DMS153 (cell line): ENCODE results near the gene SLC7A7.
A peak's percentile ranks its signal among the peaks of the same experiment; 100 is the strongest.
"Not testable (repeated sequence)": the region's sequence is repeated elsewhere in the genome, so short reads cannot be mapped to it uniquely, and the experiment has no call there.

Experiments
- DNase-seq: peaks from one replicate; lab custom pipeline; 2025; lab: John Stamatoyannopoulos, UW

The SLC7A7 gene

DNA sequence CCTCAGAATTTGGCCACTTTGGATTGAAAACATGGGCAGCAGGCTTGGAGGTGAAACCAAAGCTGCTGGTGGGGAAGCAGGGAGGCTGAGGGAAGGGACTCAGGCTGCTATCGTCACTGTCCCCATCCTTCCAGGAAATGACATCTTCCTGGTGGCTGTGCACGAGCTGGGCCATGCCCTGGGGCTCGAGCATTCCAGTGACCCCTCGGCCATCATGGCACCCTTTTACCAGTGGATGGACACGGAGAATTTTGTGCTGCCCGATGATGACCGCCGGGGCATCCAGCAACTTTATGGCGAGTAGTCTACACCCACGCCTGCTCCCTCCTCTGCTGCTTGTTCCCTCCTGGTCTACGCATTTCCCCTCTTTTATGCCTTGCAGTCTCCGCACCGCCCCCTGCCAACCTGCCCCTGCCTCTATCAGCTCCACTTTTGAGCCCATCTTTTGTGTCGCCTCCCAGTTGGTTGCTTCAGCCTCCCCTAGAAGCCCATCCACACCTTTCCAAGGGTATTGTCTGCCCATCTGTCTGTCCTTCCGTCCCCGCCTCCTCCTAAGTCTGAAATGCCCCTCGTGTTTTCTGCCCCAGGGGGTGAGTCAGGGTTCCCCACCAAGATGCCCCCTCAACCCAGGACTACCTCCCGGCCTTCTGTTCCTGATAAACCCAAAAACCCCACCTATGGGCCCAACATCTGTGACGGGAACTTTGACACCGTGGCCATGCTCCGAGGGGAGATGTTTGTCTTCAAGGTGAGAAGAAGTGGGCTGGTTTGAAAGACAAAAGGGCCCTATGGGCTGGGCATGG lies 28.1 kb upstream of the SLC7A7 start:
- DNase-seq: no peak

- no peak for DNase-seq
Observed at GRCh38 chr14:22842211-22843122, 27.2 kb upstream of the SLC7A7 start.

GRCh38 chr14:22841769-22842168 lies 26.5 kb upstream of the SLC7A7 start:
- no peak for DNase-seq

GRCh38 chr14:22841311-22841710 lies 26.1 kb upstream of the SLC7A7 start:
- no peak for DNase-seq

DNA sequence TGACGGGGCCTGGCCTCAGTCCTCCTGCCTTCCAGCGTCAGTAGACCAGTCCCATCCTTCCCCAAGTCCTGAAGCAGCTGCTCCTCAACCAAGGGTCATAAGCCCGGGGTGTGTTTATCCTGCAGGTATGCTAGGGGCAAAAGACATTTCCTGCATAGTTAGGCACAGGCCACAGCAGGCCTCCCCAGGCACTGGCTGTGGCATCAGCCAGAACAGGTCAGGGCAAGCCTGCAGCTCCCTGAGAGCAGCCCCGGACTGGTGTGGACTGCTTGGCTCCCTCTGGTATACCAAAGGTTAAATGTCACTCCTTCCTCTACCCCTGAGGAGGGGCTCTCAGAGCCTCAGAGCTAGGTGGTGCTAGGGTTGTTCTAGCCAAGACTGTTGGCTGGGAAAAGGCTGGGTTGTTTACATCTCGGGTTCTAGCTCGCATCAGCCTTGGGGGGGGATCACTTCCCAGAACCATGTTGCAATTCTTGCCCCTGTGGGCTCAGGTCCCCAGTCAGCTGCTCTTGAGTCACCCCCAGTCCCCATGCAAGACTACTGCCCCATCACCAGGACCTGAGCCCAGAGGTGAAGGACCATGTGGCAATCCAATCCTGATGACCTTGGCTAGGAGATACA lies 24.0 kb upstream of the SLC7A7 start:
- no peak for DNase-seq

- no peak for DNase-seq
Observed at GRCh38 chr14:22838631-22839041, 23.4 kb upstream of the SLC7A7 start.

DNA sequence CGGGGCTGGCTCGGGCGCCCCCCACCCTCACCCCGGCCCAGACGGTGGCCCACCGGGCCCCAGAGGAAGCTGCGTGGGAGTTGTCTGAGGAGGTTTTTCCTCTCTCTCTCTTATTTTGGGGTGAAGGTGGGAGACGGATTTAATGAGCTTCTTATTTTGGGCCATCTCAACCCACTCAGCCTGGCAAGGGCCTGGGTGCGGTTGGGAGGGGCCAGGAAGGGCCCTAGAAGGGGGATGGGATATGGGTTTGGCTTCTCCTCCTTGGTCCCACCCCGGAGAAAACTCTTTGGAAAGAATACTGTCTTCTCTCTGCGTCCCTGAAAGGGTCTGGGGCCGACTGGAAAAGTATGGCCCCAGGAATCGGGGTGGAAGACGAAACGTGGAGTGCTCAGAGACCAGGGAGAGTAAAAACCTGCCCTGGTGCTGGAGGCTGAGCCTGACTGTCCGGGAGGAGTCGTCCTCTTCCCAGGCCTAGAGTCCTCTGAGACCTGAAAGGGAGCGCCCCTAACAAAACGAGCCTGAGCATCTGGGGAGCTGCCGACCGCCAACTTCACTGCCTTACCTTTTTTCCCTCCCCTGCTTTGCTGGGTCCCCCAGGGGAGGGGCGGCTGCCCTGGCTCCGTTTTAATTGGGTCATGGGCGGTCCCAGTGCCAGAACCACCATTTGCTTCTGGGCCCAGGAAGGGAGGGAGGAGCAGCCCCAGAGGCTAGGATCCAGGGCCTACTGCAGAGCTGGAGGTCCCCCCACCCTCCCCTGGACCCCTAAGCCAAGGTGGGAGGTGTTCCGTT lies 22.7 kb upstream of the SLC7A7 start:
- no peak for DNase-seq

DNA sequence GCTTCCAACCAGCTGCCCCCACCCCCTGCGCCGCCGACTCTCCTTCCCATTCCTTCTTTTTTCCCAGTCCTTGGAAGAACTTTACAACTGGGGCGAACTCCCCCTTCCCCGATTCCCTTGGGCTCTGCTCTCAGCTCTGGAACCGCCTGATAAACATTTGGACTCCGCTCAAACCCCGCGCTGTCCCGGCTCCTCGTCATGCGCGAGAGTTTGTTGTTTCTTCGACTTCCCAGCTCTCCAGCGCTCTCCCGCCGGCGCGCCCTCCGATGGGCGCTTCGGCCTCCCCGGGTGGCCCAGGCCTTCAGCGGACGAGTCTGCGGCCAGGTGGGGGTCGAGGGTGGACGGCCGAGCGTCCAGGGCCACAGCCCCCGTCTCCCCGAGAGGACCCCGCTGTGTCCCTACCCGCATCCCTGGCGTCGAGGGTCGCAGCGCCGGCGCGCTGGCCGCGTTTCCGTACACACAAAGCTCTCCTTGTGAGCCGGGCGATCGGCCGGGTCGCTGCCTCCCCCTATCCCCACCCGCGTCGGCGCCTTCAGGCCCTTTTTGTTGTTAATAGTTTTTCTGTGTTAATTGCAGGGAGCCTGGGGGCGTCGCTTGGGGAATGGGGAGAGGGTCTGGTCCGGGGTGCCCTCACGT lies 22.0 kb upstream of the SLC7A7 start:
- no peak for DNase-seq

- no peak for DNase-seq
Observed at GRCh38 chr14:22836301-22837113, 21.3 kb upstream of the SLC7A7 start, which contains the start of gene MMP14. TSS of gene MMP14 (plus strand) at chr14:22836585. CDS start at chr14:22836818, 233 bp downstream.

DNA sequence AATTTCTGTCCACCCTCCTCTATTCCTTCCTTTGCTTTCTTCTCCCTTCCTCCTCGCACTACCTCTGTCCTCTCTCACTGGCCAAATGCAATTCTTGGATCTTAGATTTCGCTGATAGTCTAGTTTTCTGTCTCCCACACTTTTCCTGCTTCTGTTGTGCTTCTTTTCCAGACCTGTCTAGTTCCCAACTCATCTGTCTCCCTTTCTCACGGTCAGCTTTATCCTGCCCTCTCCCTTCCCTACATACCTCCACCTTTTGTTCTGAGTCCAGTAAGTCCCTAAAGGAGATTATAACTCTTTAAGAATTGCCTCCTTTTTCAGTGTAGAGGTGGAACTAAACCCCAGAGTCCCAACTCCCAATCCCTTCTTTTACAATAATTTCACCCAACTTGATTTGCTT lies 20.3 kb upstream of the SLC7A7 start:
- no peak for DNase-seq

DNA sequence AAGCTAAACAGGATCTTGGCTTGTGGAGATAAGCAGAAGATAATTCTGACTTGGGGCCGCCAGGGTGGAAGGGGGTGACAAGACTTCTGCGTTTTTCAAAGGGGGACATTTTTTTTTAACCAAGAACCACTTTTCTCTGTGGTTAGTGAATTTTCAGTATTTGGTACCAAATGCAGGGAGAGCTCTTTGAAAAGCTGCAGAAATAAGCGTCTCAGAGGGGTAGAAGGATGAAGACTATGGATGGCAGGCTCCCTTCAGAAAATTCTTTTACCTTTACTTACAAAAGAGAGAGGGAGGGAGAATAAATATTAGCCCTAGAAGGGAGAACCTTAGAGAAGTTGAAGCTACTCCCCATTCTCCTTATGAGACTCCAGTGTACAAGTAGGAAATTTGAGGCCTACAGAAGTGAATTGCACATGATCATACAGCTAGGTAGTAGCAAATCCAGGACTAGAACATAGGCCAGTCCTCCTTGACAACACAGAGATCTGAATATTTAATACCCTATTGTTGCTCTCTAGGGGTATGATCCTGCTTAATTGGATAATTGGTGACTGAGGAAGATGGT lies 15.3 kb upstream of the SLC7A7 start:
- no peak for DNase-seq

DNA sequence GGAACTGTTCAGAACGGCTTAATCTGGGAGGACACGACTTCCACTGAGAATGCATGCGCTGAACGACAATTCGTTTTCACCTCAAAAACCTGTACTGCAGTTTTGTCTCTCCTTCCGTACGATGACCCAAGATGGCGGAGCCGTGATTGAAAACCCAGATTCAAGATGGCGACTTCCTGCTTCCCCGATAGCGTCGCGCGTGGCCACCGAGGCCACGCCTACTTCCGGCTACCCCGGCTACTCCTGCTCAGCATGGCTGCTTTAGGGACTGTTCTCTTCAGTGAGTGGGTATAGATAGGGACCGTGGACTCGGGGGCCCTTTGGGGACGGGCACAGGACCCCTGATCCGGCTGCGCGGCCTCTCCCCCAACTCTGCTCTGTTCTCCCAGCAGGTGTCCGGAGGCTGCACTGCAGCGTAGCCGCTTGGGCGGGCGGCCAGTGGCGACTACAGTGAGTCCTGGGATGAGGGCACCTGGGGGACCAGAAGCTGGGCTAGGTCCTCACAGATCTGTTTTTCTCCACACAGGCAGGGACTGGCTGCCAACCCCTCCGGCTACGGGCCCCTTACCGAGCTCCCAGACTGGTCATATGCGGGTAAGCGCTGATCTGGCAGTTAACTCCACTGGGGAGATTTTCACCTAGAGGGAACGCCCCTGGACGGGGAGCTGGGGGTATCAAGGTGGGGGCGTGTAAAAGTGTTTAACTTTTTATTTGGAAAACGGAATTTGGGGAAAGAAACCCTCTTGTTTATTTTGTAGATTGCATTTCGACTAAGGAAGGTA lies 14.6 kb upstream of the SLC7A7 start, which contains the start of gene MRPL52:
TSS of gene MRPL52 (plus strand) at position 227 of the 782 bp plus-strand sequence. CDS start at position 253, 26 bp downstream.
- DNase-seq: peak; percentile 75

DNA sequence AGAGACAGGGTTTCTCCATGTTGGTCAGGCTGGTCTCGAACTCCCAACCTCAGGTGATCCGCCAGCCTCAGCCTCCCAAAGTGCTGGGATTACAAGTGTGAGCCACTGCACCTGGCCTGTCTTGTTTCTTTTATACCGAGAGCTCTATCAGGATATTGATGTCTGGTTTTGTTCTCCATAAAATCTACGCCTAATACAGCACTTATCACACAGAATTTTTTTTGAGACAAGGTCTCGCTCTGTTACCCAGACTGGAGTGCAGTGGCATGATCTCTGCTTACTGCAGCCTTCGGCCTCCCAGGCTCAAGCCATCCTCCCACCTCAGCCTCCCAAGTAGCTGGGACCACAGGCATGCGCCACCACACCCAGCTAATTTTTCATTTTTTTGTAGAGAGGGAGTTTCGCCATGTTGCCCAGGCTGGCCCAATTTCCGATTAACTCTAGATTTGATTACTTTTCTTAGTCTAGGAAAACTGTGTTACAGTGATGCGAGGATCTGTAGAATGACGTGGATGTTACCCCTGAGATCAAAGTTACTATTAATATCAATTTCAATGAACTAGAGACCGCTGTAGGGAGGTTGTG lies 13.9 kb upstream of the SLC7A7 start:
- not testable (repeated sequence) for DNase-seq

GRCh38 chr14:22824711-22825359 lies 9.6 kb upstream of the SLC7A7 start:
- no peak for DNase-seq

- peak; percentile 28 for DNase-seq
Observed at GRCh38 chr14:22822571-22823098, 7.4 kb upstream of the SLC7A7 start.

DNA sequence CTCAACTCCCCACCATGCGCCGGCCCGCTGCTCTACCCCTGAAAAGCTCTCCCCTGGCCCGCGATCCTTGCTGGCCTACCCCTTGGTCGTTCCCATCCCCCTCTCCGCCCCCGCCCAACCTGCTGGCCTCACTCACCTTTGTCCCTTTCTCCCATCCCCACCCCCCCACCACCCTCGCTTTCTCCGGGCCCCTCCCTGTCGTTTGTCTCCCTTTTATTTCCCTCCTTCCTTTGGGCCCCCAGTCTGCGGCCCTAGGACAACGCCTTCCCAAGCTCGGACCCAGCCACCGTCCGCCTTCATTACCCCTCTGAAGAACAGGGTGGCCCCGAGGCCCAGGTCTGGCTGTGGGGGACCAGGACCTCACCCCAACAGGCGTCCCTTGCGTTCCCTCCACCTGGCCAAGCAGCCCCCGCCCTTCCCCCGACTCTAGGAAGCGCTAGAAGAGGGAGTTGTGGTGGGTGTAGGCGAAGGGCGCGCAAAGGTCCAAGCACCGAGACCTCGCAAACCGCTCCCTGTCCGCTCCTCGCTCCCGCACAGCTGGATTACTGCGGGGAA lies 6.9 kb upstream of the SLC7A7 start:
- no peak for DNase-seq

- DNase-seq: no peak
Observed at GRCh38 chr14:22821193-22822015, 6.2 kb upstream of the SLC7A7 start.
